GM18951 (cell line): ENCODE results near the gene CDH26.

Source experiments
- POLR2A ChIP-seq: IDR thresholded peaks from 4 replicates; pipeline ENCODE4 v1.6.1; 2011; ENCODE audit warnings: mild to moderate bottlenecking; ENCODE audit not compliant: insufficient read length, insufficient read depth; ENCODE audit errors: extremely low read depth
- in situ Hi-C: fragments of 300-500 bp; cut with MboI; formaldehyde crosslinking; loops from one replicate; pipeline ENCODE4 v1.12.0; 2022; ENCODE audit warnings: low sequenced_read_pairs, mixed read lengths, inconsistent platforms; ENCODE audit not compliant: unreplicated experiment

CDH26 gene

DNA sequence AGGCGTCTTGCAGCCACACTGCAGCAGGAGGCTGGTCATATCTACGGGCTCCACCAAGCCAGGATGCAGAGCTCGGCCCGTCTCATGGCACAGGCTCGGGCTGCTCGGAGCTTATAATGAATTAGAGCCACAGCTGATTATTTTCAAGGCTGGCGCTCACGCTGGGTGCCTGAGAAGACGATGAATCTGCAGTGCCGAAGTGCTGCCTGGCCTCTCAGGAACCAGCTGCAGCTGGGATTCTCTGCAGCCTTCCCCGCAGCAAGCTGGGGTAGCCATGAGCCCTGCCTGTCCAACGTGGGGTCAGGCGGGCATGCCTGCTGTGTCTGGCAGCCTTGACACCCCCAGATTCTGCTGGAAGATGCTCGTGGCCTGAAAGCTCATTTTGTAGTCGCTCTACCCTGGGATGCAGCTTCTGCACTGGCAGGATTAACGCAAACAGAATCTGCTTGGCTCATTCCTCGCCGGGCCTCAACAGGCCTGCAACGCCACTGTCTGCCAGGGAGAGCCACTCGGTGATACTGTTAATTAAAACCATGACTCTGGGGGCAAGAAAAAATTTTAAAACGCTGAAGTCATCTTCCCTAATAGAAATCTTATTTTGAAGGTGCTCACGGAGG is 104.3 kb downstream of the CDH26 start:
- TF ChIP-seq POLR2A: no peak
- in situ Hi-C loops: no loop called here

DNA sequence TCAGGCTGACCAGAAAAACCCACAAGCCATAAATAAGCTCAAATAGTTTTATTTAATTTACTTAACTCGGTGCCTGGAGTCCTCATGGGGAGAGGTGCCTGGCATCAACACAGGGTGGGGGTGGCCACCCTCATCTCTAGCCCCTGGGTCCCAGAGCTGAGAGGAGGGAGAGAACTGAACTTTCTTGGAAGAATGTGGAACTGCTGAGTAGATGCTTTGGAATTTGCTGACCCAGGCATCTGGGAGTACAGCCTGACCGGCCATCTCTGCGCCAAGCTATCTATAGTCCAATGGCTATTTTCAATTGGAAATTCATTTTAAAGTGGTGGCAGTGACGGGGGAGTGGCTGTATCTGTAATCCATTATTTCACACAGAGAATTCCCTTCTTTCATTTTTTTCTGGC is 104.8 kb downstream of the CDH26 start:
- in situ Hi-C loops: no loop called here
- TF ChIP-seq POLR2A: no peak

- in situ Hi-C loops: no loop called here
- no peak for TF ChIP-seq POLR2A
Observed at GRCh38 chr20:60063739-60064380, 105.6 kb downstream of the CDH26 start.
